Fibroblast of peridontal ligament (primary cell): Measurements from ENCODE around the gene ROBO4.

Experiments used
- DNase-seq: peaks from one replicate; pipeline ENCODE4 v3.0.0-alpha.2; 2010; ENCODE audit errors: extremely low read depth

Gene ROBO4

GRCh38 chr11:124841840-124842239 is 55.8 kb downstream of the ROBO4 start:
- DNase-seq = no peak

DNA sequence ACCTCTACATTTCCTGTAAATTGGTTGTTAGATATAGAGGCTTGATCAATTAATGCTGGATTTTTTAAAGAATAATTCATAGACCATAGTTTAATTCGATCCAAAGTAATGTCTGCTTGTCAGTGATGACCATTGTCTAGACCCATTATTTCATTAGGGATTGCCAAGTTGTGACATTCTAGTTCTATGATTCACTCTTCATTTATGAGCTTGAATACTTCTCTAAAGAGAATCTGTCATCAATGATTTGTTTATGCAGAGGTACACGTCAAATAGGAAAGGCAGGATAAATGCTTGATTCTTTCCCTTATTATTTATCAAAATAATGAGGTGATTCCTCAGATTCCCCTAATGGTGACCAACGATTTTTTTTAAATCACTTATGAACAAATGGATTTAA is 56.5 kb downstream of the ROBO4 start:
- DNase-seq = no peak

GRCh38 chr11:124840666-124841065 is 57.0 kb downstream of the ROBO4 start:
- DNase-seq = no peak

DNA sequence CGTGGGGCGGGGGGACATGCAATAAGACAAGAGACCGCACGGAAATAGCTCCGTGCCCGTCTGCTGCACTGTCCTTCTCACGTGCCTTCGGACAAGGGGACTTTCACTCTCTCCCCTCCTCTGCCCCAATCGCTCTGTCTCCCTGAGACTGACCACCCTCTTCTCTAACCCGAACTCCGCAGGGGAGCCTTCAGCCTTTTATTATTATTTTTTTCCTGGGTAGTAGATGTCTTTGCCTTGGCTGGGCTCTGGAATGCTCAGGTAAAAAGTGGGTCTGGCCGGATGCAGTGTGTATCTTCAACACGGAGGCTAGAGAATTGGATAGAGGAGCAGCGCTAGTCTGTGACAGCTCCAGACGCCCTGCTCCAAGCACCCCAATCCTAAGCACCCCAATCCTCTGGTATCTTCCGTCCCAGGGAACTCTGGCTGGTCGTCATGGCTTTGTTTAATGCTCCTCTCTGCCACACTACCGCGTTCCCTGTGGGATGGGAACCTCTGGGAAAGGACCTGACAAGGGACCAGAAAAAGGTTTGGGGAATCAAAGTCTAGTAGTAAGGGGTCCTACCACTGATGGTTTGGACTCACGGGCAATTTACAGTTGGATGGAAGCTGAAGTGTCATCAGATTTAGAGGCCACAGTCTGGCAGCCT is 57.6 kb downstream of the ROBO4 start:
- no peak for DNase-seq

GRCh38 chr11:124839128-124839971 is 58.3 kb downstream of the ROBO4 start:
- no peak for DNase-seq

DNA sequence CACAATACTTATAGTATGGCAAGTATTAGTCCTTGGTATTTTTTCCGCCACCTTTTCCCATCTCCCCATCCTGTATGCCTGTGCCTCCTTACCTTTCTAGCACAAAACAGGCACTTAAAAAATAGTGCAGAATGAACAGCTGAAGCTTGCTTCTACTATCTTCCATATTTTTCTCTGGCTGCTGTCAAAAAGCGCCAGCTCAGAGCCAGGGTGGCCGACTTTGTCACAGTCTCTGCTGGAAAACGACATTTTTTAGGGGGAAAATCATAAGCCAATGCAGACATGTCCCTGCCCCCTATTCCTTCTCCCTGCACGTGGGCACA is 58.9 kb downstream of the ROBO4 start:
- no peak for DNase-seq

- DNase-seq = peak; percentile 94
These were observed 60.2 kb downstream of the ROBO4 start for GRCh38 chr11:124837491-124837856.

DNA sequence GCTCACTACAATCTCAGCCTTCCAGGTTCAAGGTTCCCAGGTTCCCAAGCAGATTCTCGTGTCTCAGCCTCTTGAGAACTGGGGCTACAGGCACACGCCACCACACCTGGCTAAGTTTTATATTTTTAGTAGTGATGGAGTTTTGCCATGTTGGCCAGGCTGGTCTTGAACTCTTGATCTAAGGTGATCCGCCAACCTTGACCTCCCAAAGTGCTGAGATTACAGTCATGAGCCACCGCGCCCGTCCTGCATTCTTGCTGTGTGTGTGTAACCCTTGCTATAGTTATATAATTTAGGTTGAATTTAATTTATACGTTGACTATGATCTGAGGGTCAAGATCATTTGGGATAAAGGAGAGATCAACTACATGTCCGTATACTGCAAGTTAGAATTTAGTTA is 61.7 kb downstream of the ROBO4 start:
- DNase-seq = no peak

DNA sequence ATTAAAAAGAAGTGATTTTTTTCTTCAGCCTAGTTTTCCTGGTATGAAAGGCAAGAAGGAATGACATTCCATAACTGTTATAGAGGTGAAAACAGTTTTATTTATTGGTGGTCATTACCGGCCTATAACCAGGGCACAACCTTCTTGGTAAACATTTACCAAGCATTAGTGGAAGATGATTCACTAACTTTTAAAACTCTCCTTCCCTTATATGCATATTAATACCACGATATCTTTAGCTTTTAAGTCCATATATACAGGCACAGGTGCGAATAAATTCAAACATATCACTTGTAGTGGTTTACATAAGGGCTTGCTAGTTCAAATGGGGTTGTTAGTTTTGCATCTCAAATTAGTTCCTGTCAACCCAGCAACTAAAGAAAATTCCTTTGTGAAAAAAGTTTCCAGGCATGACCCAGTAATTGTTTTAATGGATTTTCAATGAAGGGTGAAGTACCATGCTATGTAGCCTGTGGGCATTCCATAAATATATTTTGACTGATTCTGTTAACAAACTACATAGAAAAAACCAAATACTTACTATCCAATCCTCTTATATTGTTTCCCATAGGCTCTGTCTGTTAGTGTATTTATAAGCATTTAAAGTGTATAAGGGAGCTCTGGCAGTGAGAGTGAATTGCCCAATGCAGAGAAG is 63.0 kb downstream of the ROBO4 start:
- DNase-seq = no peak
